Heart left ventricle (tissue), 16 donors: Measurements from ENCODE around the gene IPO9. TPM values are rescaled to one million over a fixed set of nuclear protein-coding genes. Genes with fewer than 3 reads are reported as not detected.

Experiments used
- ATAC-seq, 4 donors: fragments of 200-7000 bp; cut with Tn5 transposase; one replicate each; pipeline ENCODE4 v1.9.1; 2020 to 2022; ENCODE audit warnings: moderate library complexity in 4 of 4, mild to moderate bottlenecking in 3 of 4, moderate number of reproducible peaks in 1 of 4
- DNase-seq, 5 donors: peaks; one replicate each; pipeline ENCODE4 v3.0.0-alpha.2; 2020
- H3K27ac ChIP-seq, 12 donors: fragments of 200-600 bp; sonication (generic) in 4 of 12; one replicate each; pipeline versions ENCODE4 v1.5.0 to v1.8.0; 2016 to 2022; ENCODE audit warnings: mild to moderate bottlenecking in 2 of 12
- H3K27me3 ChIP-seq, 9 donors: fragments of 200-600 bp; sonication (generic) in 2 of 9; one replicate each; pipeline versions ENCODE4 v1.5.1 to v1.8.0; 2016 to 2022; ENCODE audit warnings: mild to moderate bottlenecking in 3 of 9
- H3K36me3 ChIP-seq, 9 donors: fragments of 200-600 bp; sonication (generic) in 2 of 9; one replicate each; pipeline versions ENCODE4 v1.5.0 to v1.8.0; 2018 to 2022; ENCODE audit warnings: mild to moderate bottlenecking in 2 of 9
- H3K4me1 ChIP-seq, 12 donors: fragments of 200-600 bp; sonication (generic) in 4 of 12; one replicate each; pipeline versions ENCODE4 v1.5.0 to v1.8.0; 2016 to 2022; ENCODE audit warnings: mild to moderate bottlenecking in 3 of 12
- H3K4me3 ChIP-seq, 12 donors: fragments of 200-600 bp; sonication (generic) in 4 of 12; one replicate each; pipeline versions ENCODE4 v1.5.0 to v1.8.0; 2017 to 2022; ENCODE audit warnings: mild to moderate bottlenecking in 9 of 12, moderate library complexity in 4 of 12
- H3K9me3 ChIP-seq, 12 donors: fragments of 200-600 bp; sonication (generic) in 4 of 12; one replicate each; pipeline versions ENCODE4 v1.5.0 to v1.8.0; 2016 to 2022; ENCODE audit warnings: mild to moderate bottlenecking in 1 of 12
- CTCF ChIP-seq, 12 donors: fragments of 200-600 bp; sonication (generic) in 4 of 12; IDR thresholded peaks; one replicate each; pipeline versions ENCODE4 v1.5.0 to v1.8.0; 2018 to 2022; ENCODE audit warnings: antibody characterized with exemption in 12 of 12, mild to moderate bottlenecking in 5 of 12
- POLR2A ChIP-seq, 2 donors: fragments of 450-650 bp; IDR thresholded peaks; one replicate each; pipeline ENCODE4 v1.6.1; 2017; ENCODE audit warnings: antibody characterized with exemption in 2 of 2, mild to moderate bottlenecking in 2 of 2, moderate library complexity in 2 of 2
- WGBS, 4 donors: extraction: QIAGEN DNeasy Blood & Tissue Kit in 2 of 4; methylation state at CpG; one replicate each; pipeline versions ENCODE4 v1.1.5 to v1.1.7; 2013 to 2018; 5-methylcytosine and 5-hydroxymethylcytosine counted together
- intact Hi-C, 10 donors: fragments of 100-400 bp; cut with DNase I; formaldehyde crosslinking; loops; one replicate each; pipeline versions ENCODE4 v1.11.1 to v1.14.2; 2022
- polyA plus RNA-seq, 2 donors: library from polyadenylated mRNA; stranded (reverse); fragments of 200-250 nt; gene quantifications; one replicate each; pipeline ENCODE4 v1.2.3, GENCODE V29; 2013
- total RNA-seq, 9 donors: library from RNA; depleted of rRNA in 2 of 9; stranded (reverse); fragments of >200 nt in 2 of 9; fragmentation: NEBNext Ultra II Directional in 3 of 9; extraction: Animal tissue kit (Norgen Biotek cat#: 25700) in 3 of 9; gene quantifications; one replicate each; pipeline versions ENCODE4 v1.1.0 to v1.2.4, GENCODE V29; 2016 to 2023
- donor health status: ischemic (EF 13 %, LVEDD 7.1; RV severe dilation, severe dysfunction).
- donor health status: healthy with polysubstance abuse.
- donor health status: DM: no; HTN: yes; CAD: no.
- donor health status: DM: no; HTN: no; CAD: no.
- donor health status: ischemic (EF 25% LVEDD 6.9; RV normal size, moderate dysfunction).
- donor health status: ischemic (EF 25% LVEDD 5.7; RV mildly dilated, moderate dysfunction).
- donor health status: healthy.
- donor health status: DM: yes; HTN: yes; CAD: no.
- donor health status: ischemic (EF 35%, LVEDD 5.7; RV mildly dilated, moderate dysfunction).
- donor health status: nonischemic (EF 11% LVEDD 7.7; RV severe dilation, severe dysfunction).
- donor health status: DM: yes; HTN: yes; CAD: no.
- donor health status: PGD.
- donor health status: ischemic (EF 29% LVEDD 5.4; RV normal size, mild dysfunction).
- donor health status: nonischemic (EF 23%, LVEDD 6.1; RV moderate dilation, normal function).

IPO9 gene
- total and polyA plus RNA-seq, 11 donors, result 9.8 to 35.4 (median 22.9) TPM

- Histone ChIP-seq H3K36me3 (peaks cover 0 to 99% (median 71%) of the 10 kb centered on the region in 9 donors), H3K27ac (peak overlapping the region in 11 of 12 donors; percentile 59 to 93 (median 79)), H3K4me1 (peaks cover 24 to 75% (median 51%) of the 10 kb centered on the region in 12 donors), H3K4me3 (no peak overlapping the region), H3K9me3 (no peaks in the 10 kb centered on the region), H3K27me3 (no peaks in the 10 kb centered on the region)
- peak in 4 of 5 donors; percentile 64 to 79 (median 75) for DNase-seq
- intact Hi-C loops, result loop anchor here (1.0 to 10.0 kb wide), 15 partner anchors 40 to 262 kb away; no protein-coding TSS in a partner anchor
- TF ChIP-seq POLR2A (IDR thresholded peaks at IDR 0.05) (no peak), CTCF (IDR thresholded peaks at IDR 0.05) (peak; percentile 90 to 98 (median 95))
- ATAC-seq, result peak; percentile 75 to 81 (median 81)
- 48 to 54% (median 51%) methylated on average over 9 of the region's 9 CpGs for WGBS, 4 donors
Observed at GRCh38 chr1:201792534-201793305, 36.2 kb upstream of the IPO9 start.

DNA sequence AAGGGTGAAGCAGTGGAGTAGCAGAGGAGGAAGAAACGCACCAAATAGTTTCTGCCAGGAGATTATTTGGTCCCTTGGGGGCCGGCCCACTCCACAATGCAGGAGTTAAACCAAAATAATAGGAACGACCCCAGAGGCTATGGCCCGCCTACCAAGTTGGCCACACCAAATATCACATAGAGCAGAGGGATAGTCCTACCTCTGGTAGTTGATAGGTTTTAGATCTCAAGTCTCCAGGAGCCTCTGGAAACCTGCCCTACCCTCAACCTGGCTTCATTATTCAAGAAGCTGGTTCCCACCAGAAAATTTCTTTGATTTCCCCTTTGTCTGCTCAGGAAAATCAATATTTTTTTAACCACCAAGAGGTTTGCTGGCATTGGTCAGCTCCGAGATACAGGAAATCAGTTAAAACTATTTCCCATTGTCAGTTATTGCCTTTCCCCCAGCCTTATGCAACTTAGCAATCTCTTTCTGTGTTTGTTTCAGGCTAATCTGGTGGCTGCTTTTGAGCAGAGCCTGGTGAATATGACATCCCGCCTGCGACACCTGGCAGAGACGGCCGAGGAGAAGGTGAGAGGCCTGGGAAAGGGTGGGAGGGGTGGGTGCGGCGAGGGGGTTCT lies 35.5 kb upstream of the IPO9 start:
- Histone ChIP-seq H3K36me3 (peaks cover 0 to 99% (median 70%) of the 10 kb centered on the region in 9 donors), H3K4me3 (no peak overlapping the region), H3K4me1 (peaks cover 24 to 69% (median 50%) of the 10 kb centered on the region in 12 donors), H3K9me3 (no peaks in the 10 kb centered on the region), H3K27ac (peak overlapping the region in 7 of 12 donors; percentile 51 to 80 (median 77)), H3K27me3 (no peaks in the 10 kb centered on the region)
- ATAC-seq (no peak), DNase-seq (no peak)
- 66 to 70% (median 67%) methylated on average over 11 of the region's 11 CpGs for WGBS, 4 donors
- intact Hi-C loops, result loop anchor here (1.0 to 10.0 kb wide), 15 partner anchors 41 to 263 kb away; no protein-coding TSS in a partner anchor
- TF ChIP-seq CTCF (IDR thresholded peaks at IDR 0.05), result peak in 2 of 12 donors; percentile 1 to 28
- TF ChIP-seq POLR2A (IDR thresholded peaks at IDR 0.05), result no peak

- Histone ChIP-seq H3K4me1 (peaks cover 24 to 52% (median 33%) of the 10 kb centered on the region in 12 donors), H3K27ac (peak overlapping the region in 6 of 12 donors; percentile 15 to 80 (median 42))
Observed at GRCh38 chr1:201795066-201795465, 33.9 kb upstream of the IPO9 start.

More at GRCh38 chr1:201795066-201795465, 33.9 kb upstream of the IPO9 start:
- TF ChIP-seq CTCF (IDR thresholded peaks at IDR 0.05), result peak in 10 of 12 donors; percentile 14 to 48 (median 36)
- no peak for TF ChIP-seq POLR2A (IDR thresholded peaks at IDR 0.05)
- intact Hi-C loops, result loop anchor here in 1 of 10 donors (1.0 to 10.0 kb wide), 2 partner anchors 150 to 236 kb away; no protein-coding TSS in a partner anchor
- no peak for ATAC-seq
- DNase-seq, result no peak
- WGBS, 4 donors, result 52 to 64% (median 63%) methylated on average over 3 of the region's 3 CpGs
- Histone ChIP-seq H3K27me3 (no peaks in the 10 kb centered on the region), H3K36me3 (peaks cover 0 to 99% (median 65%) of the 10 kb centered on the region in 9 donors), H3K9me3 (no peaks in the 10 kb centered on the region), H3K4me3 (no peak overlapping the region)
